ENCODE data around the gene TTC39A. TPM values are rescaled to one million over a fixed set of nuclear protein-coding genes. Genes with fewer than 3 reads are reported as not detected.

TTC39A gene
- total RNA-seq, 4 donors from 2014 or later = 0.26 to 2.5 (median 1.3) TPM

GRCh38 chr1:51305371-51305823, 25.0 kb downstream of the TTC39A start:
- H3K9me3 ChIP-seq = no peaks in the 10 kb centered on the region
- intact Hi-C loops (cut with DNase I; ENCODE audit: low total_unique reads) = no loop called here
- TF ChIP-seq POLR2A (IDR thresholded peaks at IDR 0.05) = no peak
- TF ChIP-seq CTCF (IDR thresholded peaks at IDR 0.05) = no peak
- no peaks in the 10 kb centered on the region for H3K4me1 ChIP-seq
- no peaks in the 10 kb centered on the region for H3K27me3 ChIP-seq
- H3K36me3 ChIP-seq = no peaks in the 10 kb centered on the region
- H3K27ac ChIP-seq = no peak overlapping the region
- no peak overlapping the region for H3K4me3 ChIP-seq
- DNase-seq = no peak

- intact Hi-C loops (cut with DNase I; ENCODE audit: low total_unique reads) = no loop called here
- H3K4me1 ChIP-seq = no peaks in the 10 kb centered on the region
- H3K36me3 ChIP-seq = no peaks in the 10 kb centered on the region
- H3K27me3 ChIP-seq = no peaks in the 10 kb centered on the region
- DNase-seq = no peak
- no peak overlapping the region for H3K4me3 ChIP-seq
- H3K9me3 ChIP-seq = no peaks in the 10 kb centered on the region
- no peak for TF ChIP-seq POLR2A (IDR thresholded peaks at IDR 0.05)
- no peak for TF ChIP-seq CTCF (IDR thresholded peaks at IDR 0.05)
- no peak overlapping the region for H3K27ac ChIP-seq
Observed at GRCh38 chr1:51304360-51304759, 26.0 kb downstream of the TTC39A start.

GRCh38 chr1:51303751-51304251, 26.6 kb downstream of the TTC39A start:
- no peak for TF ChIP-seq CTCF (IDR thresholded peaks at IDR 0.05)
- TF ChIP-seq POLR2A (IDR thresholded peaks at IDR 0.05) = no peak
- Histone ChIP-seq H3K9me3 (no peaks in the 10 kb centered on the region), H3K27me3 (no peaks in the 10 kb centered on the region), H3K27ac (no peak overlapping the region), H3K36me3 (no peaks in the 10 kb centered on the region), H3K4me3 (no peak overlapping the region), H3K4me1 (no peaks in the 10 kb centered on the region)
- intact Hi-C loops (cut with DNase I; ENCODE audit: low total_unique reads) = no loop called here
- no peak for DNase-seq

- no peaks in the 10 kb centered on the region for H3K9me3 ChIP-seq
- no peaks in the 10 kb centered on the region for H3K27me3 ChIP-seq
- H3K4me1 ChIP-seq = no peaks in the 10 kb centered on the region
- H3K4me3 ChIP-seq = no peak overlapping the region
- TF ChIP-seq CTCF (IDR thresholded peaks at IDR 0.05) (no peak), POLR2A (IDR thresholded peaks at IDR 0.05) (no peak)
- H3K27ac ChIP-seq = no peak overlapping the region
- intact Hi-C loops (cut with DNase I; ENCODE audit: low total_unique reads) = no loop called here
- no peaks in the 10 kb centered on the region for H3K36me3 ChIP-seq
- DNase-seq = no peak
Observed at GRCh38 chr1:51303315-51303714, 27.0 kb downstream of the TTC39A start.

GRCh38 chr1:51302746-51303145, 27.6 kb downstream of the TTC39A start:
- H3K27me3 ChIP-seq = no peaks in the 10 kb centered on the region
- H3K9me3 ChIP-seq = no peaks in the 10 kb centered on the region
- no peak overlapping the region for H3K4me3 ChIP-seq
- DNase-seq = no peak
- no peaks in the 10 kb centered on the region for H3K36me3 ChIP-seq
- intact Hi-C loops (cut with DNase I; ENCODE audit: low total_unique reads) = no loop called here
- no peak for TF ChIP-seq POLR2A (IDR thresholded peaks at IDR 0.05)
- no peak for TF ChIP-seq CTCF (IDR thresholded peaks at IDR 0.05)
- no peak overlapping the region for H3K27ac ChIP-seq
- no peaks in the 10 kb centered on the region for H3K4me1 ChIP-seq

Measured in uterus (tissue), 4 donors.